GM06990 (cell line): ENCODE data around the gene ADAMTS17.

Experiments
- DNase-seq: peaks from one replicate; pipeline ENCODE4 v3.0.0-alpha.2; 2011; ENCODE audit not compliant: insufficient read length; ENCODE audit errors: extremely low read depth
- H3K27me3 ChIP-seq: replicated peaks from 2 replicates; pipeline ENCODE4 v1.6.0; 2011; ENCODE audit warnings: low read length; ENCODE audit not compliant: control insufficient read depth, insufficient read depth
- H3K36me3 ChIP-seq: 2 replicates; pipeline ENCODE4 v1.5.1; 2011; ENCODE audit warnings: low read length; ENCODE audit not compliant: control insufficient read depth, insufficient read depth
- H3K4me3 ChIP-seq: replicated peaks from 2 replicates; pipeline ENCODE4 v1.5.1; 2011; ENCODE audit warnings: low read depth, mild to moderate bottlenecking, control low read depth, low read length
- TF ChIP-seq, protein P1 (sequence below): IDR thresholded peaks from 2 replicates; pipeline ENCODE4 v1.5.1; 2011; ENCODE audit warnings: low read length, control low read depth, mild to moderate bottlenecking, inconsistent platforms; ENCODE audit not compliant: insufficient read depth, poor library complexity, severe bottlenecking

ADAMTS17 gene

GRCh38 chr15:99925661-99926461, 415.9 kb downstream of the ADAMTS17 start:
- TF ChIP-seq, protein P1, sequence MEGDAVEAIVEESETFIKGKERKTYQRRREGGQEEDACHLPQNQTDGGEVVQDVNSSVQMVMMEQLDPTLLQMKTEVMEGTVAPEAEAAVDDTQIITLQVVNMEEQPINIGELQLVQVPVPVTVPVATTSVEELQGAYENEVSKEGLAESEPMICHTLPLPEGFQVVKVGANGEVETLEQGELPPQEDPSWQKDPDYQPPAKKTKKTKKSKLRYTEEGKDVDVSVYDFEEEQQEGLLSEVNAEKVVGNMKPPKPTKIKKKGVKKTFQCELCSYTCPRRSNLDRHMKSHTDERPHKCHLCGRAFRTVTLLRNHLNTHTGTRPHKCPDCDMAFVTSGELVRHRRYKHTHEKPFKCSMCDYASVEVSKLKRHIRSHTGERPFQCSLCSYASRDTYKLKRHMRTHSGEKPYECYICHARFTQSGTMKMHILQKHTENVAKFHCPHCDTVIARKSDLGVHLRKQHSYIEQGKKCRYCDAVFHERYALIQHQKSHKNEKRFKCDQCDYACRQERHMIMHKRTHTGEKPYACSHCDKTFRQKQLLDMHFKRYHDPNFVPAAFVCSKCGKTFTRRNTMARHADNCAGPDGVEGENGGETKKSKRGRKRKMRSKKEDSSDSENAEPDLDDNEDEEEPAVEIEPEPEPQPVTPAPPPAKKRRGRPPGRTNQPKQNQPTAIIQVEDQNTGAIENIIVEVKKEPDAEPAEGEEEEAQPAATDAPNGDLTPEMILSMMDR = no peak
- H3K27me3 ChIP-seq = no peaks in the 10 kb centered on the region
- peak; percentile 55 for DNase-seq
- no peaks in the 10 kb centered on the region for H3K36me3 ChIP-seq
- peak overlapping the region; percentile 57 for H3K4me3 ChIP-seq

GRCh38 chr15:99923711-99924110, 418.1 kb downstream of the ADAMTS17 start:
- no peaks in the 10 kb centered on the region for H3K27me3 ChIP-seq
- TF ChIP-seq, protein P1 = no peak
- H3K4me3 ChIP-seq = no peak overlapping the region

More at GRCh38 chr15:99923711-99924110, 418.1 kb downstream of the ADAMTS17 start:
- no peaks in the 10 kb centered on the region for H3K36me3 ChIP-seq
- no peak for DNase-seq
